GM19023 (cell line): ENCODE results near the gene PLXNA1.

Experiments used
- ATAC-seq: cut with Tn5 transposase; IDR thresholded peaks from one replicate; pipeline ENCODE4 v1.9.1; 2021; ENCODE audit warnings: mild to moderate bottlenecking, moderate library complexity; ENCODE audit not compliant: unreplicated experiment

PLXNA1 gene

GRCh38 chr3:126952983-126953660 is 29.8 kb upstream of the PLXNA1 start:
- no peak for ATAC-seq

- peak; percentile 81 for ATAC-seq
Measured at GRCh38 chr3:126954141-126954842, 28.6 kb upstream of the PLXNA1 start.

- ATAC-seq = peak; percentile 70
Measured at GRCh38 chr3:126955004-126955790, 27.7 kb upstream of the PLXNA1 start.

- ATAC-seq = no peak
Measured at GRCh38 chr3:126956361-126956760, 26.6 kb upstream of the PLXNA1 start.

- ATAC-seq = no peak
Measured at GRCh38 chr3:126956866-126957650, 25.9 kb upstream of the PLXNA1 start.

- no peak for ATAC-seq
Measured at GRCh38 chr3:126957776-126958637, 24.9 kb upstream of the PLXNA1 start.

- ATAC-seq = no peak
Measured at GRCh38 chr3:126958638-126959085, 24.3 kb upstream of the PLXNA1 start.

- ATAC-seq = no peak
Measured at GRCh38 chr3:126959136-126959920, 23.6 kb upstream of the PLXNA1 start.

GRCh38 chr3:126959921-126960603 is 22.9 kb upstream of the PLXNA1 start:
- ATAC-seq = no peak

GRCh38 chr3:126960604-126960995 is 22.3 kb upstream of the PLXNA1 start:
- no peak for ATAC-seq

- no peak for ATAC-seq
Measured at GRCh38 chr3:126961191-126961790, 21.6 kb upstream of the PLXNA1 start.

GRCh38 chr3:126961791-126962461 is 21.0 kb upstream of the PLXNA1 start:
- ATAC-seq = no peak

- no peak for ATAC-seq
Measured at GRCh38 chr3:126962756-126963155, 20.2 kb upstream of the PLXNA1 start.

GRCh38 chr3:126963261-126964190 is 19.4 kb upstream of the PLXNA1 start:
- ATAC-seq = no peak

GRCh38 chr3:126964261-126964660 is 18.7 kb upstream of the PLXNA1 start:
- ATAC-seq = no peak

GRCh38 chr3:126964950-126965349 is 18.0 kb upstream of the PLXNA1 start:
- ATAC-seq = no peak
